Glutamatergic neuron (in vitro differentiated cells): ENCODE results near the gene POLR3F. TPM values are rescaled to one million over a fixed set of nuclear protein-coding genes. Genes with fewer than 3 reads are reported as not detected.
"Not testable (repeated sequence)": the region's sequence is repeated elsewhere in the genome, so short reads cannot be mapped to it uniquely, and the experiment has no call there.

Experiments used
- DNase-seq: peaks from one replicate; pipeline ENCODE4 v3.0.0; 2022
- H3K27ac Mint-ChIP-seq: one replicate; pipeline ENCODE4 v1.8.0; 2020; ENCODE audit warnings: mild to moderate bottlenecking, mixed read lengths, inconsistent platforms; ENCODE audit not compliant: unreplicated experiment
- H3K27me3 Mint-ChIP-seq: one replicate; pipeline ENCODE4 v1.8.0; 2020; ENCODE audit warnings: mild to moderate bottlenecking, moderate library complexity, mixed read lengths, inconsistent platforms; ENCODE audit not compliant: unreplicated experiment
- H3K36me3 Mint-ChIP-seq: one replicate; pipeline ENCODE4 v1.8.0; 2020; ENCODE audit warnings: mild to moderate bottlenecking, mixed read lengths, inconsistent platforms; ENCODE audit not compliant: unreplicated experiment
- H3K4me1 Mint-ChIP-seq: one replicate; pipeline ENCODE4 v1.8.0; 2020; ENCODE audit warnings: mild to moderate bottlenecking, low read depth, mixed read lengths, inconsistent platforms; ENCODE audit not compliant: unreplicated experiment
- H3K4me3 Mint-ChIP-seq: one replicate; pipeline ENCODE4 v1.8.0; 2020; ENCODE audit warnings: mild to moderate bottlenecking, mixed read lengths, inconsistent platforms; ENCODE audit not compliant: unreplicated experiment
- H3K9me3 Mint-ChIP-seq: one replicate; pipeline ENCODE4 v1.8.0; 2020; ENCODE audit warnings: mild to moderate bottlenecking, moderate library complexity, mixed read lengths, inconsistent platforms; ENCODE audit not compliant: unreplicated experiment
- total RNA-seq: library from RNA; stranded (reverse); fragmentation: NEBNext Ultra II Directional; extraction: Animal tissue kit (Norgen Biotek cat#: 25700); gene quantifications from one replicate; pipeline ENCODE4 v1.2.1, GENCODE V29; 2021; ENCODE audit not compliant: unreplicated experiment
- TF ChIP-seq, protein P1 (sequence below): fragments of 200-600 bp; sonication (generic); IDR thresholded peaks from one replicate; pipeline ENCODE4 v1.5.0; 2021; ENCODE audit not compliant: partially characterized antibody, unreplicated experiment

POLR3F gene
- total RNA-seq, 1 donor from 2014 or later, result 20.8 TPM

DNA sequence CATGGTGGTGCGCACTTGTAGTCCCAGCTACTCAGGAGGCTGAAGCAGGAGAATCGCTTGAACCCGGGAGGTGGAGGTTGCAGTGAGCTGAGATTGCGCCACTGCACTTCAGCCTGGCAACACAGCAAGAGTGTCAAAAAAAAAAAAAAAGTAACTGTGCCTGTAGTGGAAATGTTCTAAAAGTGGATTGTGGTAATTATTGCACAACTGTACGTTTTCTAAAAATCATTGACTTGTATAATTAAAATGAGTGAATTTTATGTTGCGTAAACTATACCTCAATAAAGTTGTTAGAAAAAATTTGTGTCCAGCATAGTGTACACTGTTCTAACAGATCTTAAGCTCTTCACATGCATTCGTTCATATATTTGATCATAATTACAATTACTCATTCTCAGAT lies 46.0 kb downstream of the POLR3F start:
- DNase-seq, result no peak
- H3K27me3 Mint-ChIP-seq, result no peaks in the 10 kb centered on the region
- H3K4me3 Mint-ChIP-seq, result no peak overlapping the region
- no peaks in the 10 kb centered on the region for H3K36me3 Mint-ChIP-seq
- H3K9me3 Mint-ChIP-seq, result peaks cover 2% of the 10 kb centered on the region
- H3K4me1 Mint-ChIP-seq, result peaks cover 7% of the 10 kb centered on the region
- TF ChIP-seq, protein P1, sequence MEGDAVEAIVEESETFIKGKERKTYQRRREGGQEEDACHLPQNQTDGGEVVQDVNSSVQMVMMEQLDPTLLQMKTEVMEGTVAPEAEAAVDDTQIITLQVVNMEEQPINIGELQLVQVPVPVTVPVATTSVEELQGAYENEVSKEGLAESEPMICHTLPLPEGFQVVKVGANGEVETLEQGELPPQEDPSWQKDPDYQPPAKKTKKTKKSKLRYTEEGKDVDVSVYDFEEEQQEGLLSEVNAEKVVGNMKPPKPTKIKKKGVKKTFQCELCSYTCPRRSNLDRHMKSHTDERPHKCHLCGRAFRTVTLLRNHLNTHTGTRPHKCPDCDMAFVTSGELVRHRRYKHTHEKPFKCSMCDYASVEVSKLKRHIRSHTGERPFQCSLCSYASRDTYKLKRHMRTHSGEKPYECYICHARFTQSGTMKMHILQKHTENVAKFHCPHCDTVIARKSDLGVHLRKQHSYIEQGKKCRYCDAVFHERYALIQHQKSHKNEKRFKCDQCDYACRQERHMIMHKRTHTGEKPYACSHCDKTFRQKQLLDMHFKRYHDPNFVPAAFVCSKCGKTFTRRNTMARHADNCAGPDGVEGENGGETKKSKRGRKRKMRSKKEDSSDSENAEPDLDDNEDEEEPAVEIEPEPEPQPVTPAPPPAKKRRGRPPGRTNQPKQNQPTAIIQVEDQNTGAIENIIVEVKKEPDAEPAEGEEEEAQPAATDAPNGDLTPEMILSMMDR, result no peak
- H3K27ac Mint-ChIP-seq, result no peak overlapping the region

DNA sequence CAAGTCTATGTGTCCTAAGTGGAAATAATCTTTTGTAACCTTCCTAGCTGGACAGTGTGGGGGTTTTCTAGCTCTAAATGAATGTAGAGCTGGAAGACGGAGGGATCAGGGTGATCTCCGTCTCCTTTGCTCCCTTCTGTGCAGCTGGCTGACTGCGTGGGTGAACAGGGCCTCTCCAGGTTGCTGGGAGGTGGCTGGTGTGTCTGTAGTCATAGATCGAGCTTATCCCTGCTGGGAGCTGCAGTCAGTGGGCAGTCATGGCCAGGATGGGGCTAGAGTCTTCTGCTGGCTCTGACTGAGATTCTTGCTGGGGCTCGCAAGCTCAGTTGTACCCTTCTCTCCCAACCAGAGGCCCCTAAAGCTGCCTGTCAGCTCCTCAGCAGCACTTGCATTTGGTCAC lies 46.9 kb downstream of the POLR3F start:
- Mint-ChIP-seq H3K4me1 (peaks cover under 1% of the 10 kb centered on the region), H3K27ac (no peak overlapping the region)
- TF ChIP-seq, protein P1, result no peak

DNA sequence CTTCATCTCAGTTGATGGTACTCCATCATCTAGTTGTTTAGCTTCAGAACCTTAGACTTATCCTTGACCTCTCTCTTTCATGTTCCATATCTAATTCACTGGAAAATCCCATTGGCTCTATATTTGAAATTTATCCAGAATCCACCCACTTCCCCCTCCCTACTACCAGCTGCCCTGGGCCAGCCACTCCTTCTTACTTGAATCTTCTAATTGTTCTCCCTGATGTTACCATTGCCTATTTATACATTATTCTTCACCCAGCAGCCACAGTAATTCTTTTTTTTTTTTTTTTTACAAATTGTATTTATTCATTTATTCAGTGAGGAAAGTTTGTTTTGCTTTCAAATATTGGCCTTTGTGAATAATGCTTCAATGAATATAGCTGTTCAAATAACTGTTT lies 48.8 kb downstream of the POLR3F start:
- no peaks in the 10 kb centered on the region for H3K9me3 Mint-ChIP-seq
- H3K36me3 Mint-ChIP-seq, result no peaks in the 10 kb centered on the region
- no peaks in the 10 kb centered on the region for H3K27me3 Mint-ChIP-seq
- no peak overlapping the region for H3K4me3 Mint-ChIP-seq
- TF ChIP-seq, protein P1, result no peak
- no peak overlapping the region for H3K27ac Mint-ChIP-seq
- no peaks in the 10 kb centered on the region for H3K4me1 Mint-ChIP-seq
- DNase-seq, result no peak

More for the DNA sequence above, 46.9 kb downstream of the POLR3F start:
- Mint-ChIP-seq H3K4me3 (no peak overlapping the region), H3K36me3 (no peaks in the 10 kb centered on the region), H3K27me3 (no peaks in the 10 kb centered on the region), H3K9me3 (no peaks in the 10 kb centered on the region)
- DNase-seq, result no peak

DNA sequence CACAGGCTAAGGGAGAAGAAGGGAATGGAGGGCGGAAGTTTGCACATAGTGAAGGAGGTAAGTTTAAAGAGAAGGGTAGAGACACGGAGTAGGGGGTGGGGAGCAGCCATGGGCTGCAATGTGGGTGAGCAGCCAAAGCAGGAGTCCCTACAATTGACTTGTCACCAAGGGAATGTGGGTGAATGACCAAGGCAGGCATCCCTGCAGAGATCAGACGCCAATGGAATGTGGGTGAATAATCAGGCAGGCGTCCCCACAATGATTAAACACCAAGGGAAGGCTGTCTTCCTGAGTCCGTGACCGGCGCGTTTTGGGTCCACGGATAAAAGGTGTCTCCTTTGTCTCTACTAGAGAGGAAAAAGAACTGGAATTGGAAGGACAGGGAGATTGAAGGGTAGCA lies 54.9 kb downstream of the POLR3F start:
- not testable (repeated sequence) for H3K9me3 Mint-ChIP-seq

DNA sequence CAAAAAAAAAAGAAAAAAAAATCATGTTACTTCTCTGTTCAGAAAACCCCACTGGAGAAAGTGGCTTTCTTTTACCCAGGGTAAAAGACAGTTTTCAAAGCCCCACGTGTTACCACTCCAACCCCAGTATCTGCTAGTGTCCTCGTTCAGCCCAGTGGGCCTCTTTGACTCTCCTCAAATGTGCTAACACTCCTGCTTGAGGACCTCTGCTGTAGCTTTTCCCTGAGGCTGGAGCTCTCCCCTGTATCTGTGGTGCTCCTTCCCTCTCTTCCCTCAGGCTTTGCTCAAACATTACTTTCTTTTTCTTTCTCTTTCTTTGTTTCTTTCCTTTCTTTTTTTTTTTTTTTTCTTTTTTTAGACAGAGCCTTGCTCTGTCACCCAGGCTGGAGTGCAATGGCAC lies 55.9 kb downstream of the POLR3F start:
- no peaks in the 10 kb centered on the region for H3K4me1 Mint-ChIP-seq
- H3K9me3 Mint-ChIP-seq, result no peaks in the 10 kb centered on the region
- no peaks in the 10 kb centered on the region for H3K27me3 Mint-ChIP-seq
- DNase-seq, result no peak
- TF ChIP-seq, protein P1, result no peak
- no peaks in the 10 kb centered on the region for H3K36me3 Mint-ChIP-seq
- no peak overlapping the region for H3K4me3 Mint-ChIP-seq
- no peak overlapping the region for H3K27ac Mint-ChIP-seq

More for the DNA sequence above, 54.9 kb downstream of the POLR3F start:
- not testable (repeated sequence) for H3K4me1 Mint-ChIP-seq, H3K4me3 Mint-ChIP-seq, H3K27ac Mint-ChIP-seq, H3K27me3 Mint-ChIP-seq, DNase-seq, H3K36me3 Mint-ChIP-seq

DNA sequence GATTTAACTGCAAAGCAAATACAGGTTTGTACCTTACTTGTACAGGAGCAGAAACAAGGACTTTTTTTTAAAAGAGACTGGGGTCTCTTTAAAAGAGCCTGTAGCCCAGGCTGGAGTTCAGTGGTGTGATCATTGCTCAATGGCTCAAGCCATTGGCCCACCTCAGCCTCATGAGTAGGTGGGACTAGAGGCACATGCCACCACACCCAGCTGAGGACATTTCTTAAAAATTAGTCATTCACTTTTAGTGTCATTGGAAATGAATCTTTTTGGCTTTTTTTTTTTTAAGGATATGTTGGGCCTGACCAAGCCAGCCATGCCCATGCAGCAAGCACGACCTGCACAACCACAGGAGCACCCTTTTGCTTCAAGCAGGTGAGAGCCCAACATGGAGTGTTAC lies 57.5 kb downstream of the POLR3F start:
- H3K4me3 Mint-ChIP-seq, result no peak overlapping the region
- no peaks in the 10 kb centered on the region for H3K4me1 Mint-ChIP-seq
- no peaks in the 10 kb centered on the region for H3K36me3 Mint-ChIP-seq
- H3K27ac Mint-ChIP-seq, result no peak overlapping the region
- no peak for DNase-seq
- H3K27me3 Mint-ChIP-seq, result no peaks in the 10 kb centered on the region
- H3K9me3 Mint-ChIP-seq, result no peaks in the 10 kb centered on the region
- TF ChIP-seq, protein P1, result no peak

DNA sequence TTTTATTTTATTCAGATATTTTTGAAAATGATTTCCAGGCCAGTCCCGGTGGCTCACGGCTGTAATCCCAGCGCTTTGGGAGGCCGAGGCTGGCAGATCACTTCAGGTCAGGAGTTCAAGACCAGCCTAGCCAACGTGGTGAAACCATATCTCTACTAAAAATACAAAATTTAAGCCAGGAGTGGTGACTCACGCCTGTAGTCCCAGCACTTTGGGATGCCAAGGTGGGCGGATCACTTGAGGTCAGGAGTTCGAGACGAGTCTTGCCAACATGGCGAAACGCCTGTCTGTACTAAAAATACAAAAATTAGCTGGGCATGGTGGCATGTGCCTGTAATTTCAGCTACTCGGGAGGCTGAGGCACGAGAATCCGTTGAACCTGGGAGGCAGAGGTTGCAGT lies 59.6 kb downstream of the POLR3F start:
- not testable (repeated sequence) for H3K4me3 Mint-ChIP-seq, H3K4me1 Mint-ChIP-seq, H3K27me3 Mint-ChIP-seq, DNase-seq, H3K27ac Mint-ChIP-seq, H3K9me3 Mint-ChIP-seq, H3K36me3 Mint-ChIP-seq
